ENCODE measurements around the gene VAMP7.

- no peak for TF ChIP-seq HIVEP1 (CRISPR knock-in tag; IDR thresholded peaks at IDR 0.05)
- no peak for TF ChIP-seq CTCF (IDR thresholded peaks at IDR 0.05 in 2 of 3, conservative IDR thresholded peaks at IDR 0.05 in 1 of 3; ENCODE audit: insufficient read depth in 2 of 3, low read depth in 1 of 3, low read length in 3 of 3)
- TF ChIP-seq AFF1 (IDR thresholded peaks at IDR 0.05; ENCODE audit: low read depth in 1 of 2, partially characterized antibody in 2 of 2), result no peak
- TF ChIP-seq TFE3 (CRISPR knock-in tag; IDR thresholded peaks at IDR 0.05), result no peak
- TF ChIP-seq SMARCB1 (IDR thresholded peaks at IDR 0.05; ENCODE audit: insufficient read length, low read depth), result no peak
- TF ChIP-seq KLF10 (CRISPR knock-in tag; IDR thresholded peaks at IDR 0.05), result no peak
- no peak for TF ChIP-seq ZEB2 (IDR thresholded peaks at IDR 0.05)
- no peak for TF ChIP-seq HMG20B (CRISPR knock-in tag; IDR thresholded peaks at IDR 0.05)
- TF ChIP-seq RBM39 (optimal IDR thresholded peaks at IDR 0.05; ENCODE audit: low read depth, low read length), result no peak
- no peak for TF ChIP-seq CTBP1 (IDR thresholded peaks at IDR 0.05; ENCODE audit: borderline replicate concordance)
Observed at GRCh38 chrX:155873188-155873587, 8.0 kb upstream of the VAMP7 start.
